Measurements from ENCODE around the gene CASZ1. TPM values are rescaled to one million over a fixed set of nuclear protein-coding genes. Genes with fewer than 3 reads are reported as not detected.

Gene CASZ1
- total RNA-seq, 4 donors from 2014 or later: 13.1 to 33.7 (median 20.9) TPM

DNA sequence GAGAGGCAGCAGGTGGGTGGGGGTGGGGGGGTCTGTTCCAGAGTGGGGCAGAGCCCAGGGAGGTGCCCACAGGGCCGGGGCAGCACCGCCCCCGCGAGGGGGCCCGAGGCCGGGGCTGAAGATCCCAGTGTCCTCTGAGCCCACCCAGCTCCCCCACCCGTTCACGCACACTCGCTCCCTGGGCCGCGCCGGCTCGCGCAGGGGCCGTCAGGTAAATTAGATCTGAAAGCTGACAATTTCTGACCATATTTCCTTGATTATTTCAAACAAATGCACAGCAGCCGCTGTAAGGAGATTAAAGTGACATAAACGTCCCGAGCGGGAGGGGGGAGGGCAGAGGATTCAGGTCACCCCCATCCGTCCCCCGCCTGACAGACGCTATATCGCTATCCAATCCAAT is 118.0 kb downstream of the CASZ1 start:
- DNase-seq: no peak
- H3K36me3 ChIP-seq: peaks cover 0 to 14% (median 0%) of the 10 kb centered on the region in 3 donors
- intact Hi-C loops (cut with DNase I): no loop called here
- H3K9me3 ChIP-seq: no peaks in the 10 kb centered on the region
- no peaks in the 10 kb centered on the region for H3K27me3 ChIP-seq
- TF ChIP-seq, protein P1, sequence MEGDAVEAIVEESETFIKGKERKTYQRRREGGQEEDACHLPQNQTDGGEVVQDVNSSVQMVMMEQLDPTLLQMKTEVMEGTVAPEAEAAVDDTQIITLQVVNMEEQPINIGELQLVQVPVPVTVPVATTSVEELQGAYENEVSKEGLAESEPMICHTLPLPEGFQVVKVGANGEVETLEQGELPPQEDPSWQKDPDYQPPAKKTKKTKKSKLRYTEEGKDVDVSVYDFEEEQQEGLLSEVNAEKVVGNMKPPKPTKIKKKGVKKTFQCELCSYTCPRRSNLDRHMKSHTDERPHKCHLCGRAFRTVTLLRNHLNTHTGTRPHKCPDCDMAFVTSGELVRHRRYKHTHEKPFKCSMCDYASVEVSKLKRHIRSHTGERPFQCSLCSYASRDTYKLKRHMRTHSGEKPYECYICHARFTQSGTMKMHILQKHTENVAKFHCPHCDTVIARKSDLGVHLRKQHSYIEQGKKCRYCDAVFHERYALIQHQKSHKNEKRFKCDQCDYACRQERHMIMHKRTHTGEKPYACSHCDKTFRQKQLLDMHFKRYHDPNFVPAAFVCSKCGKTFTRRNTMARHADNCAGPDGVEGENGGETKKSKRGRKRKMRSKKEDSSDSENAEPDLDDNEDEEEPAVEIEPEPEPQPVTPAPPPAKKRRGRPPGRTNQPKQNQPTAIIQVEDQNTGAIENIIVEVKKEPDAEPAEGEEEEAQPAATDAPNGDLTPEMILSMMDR (IDR thresholded peaks at IDR 0.05): no peak
- no peak for TF ChIP-seq POLR2A (IDR thresholded peaks at IDR 0.05)
- no peak overlapping the region for H3K4me3 ChIP-seq
- H3K27ac ChIP-seq: peak overlapping the region in 2 of 4 donors; percentile 72 to 79
- WGBS, 2 donors: 89% methylated on average over 12 to 15 of the region's 23 CpGs
- peaks cover 19 to 100% (median 26%) of the 10 kb centered on the region in 3 donors for H3K4me1 ChIP-seq

DNA sequence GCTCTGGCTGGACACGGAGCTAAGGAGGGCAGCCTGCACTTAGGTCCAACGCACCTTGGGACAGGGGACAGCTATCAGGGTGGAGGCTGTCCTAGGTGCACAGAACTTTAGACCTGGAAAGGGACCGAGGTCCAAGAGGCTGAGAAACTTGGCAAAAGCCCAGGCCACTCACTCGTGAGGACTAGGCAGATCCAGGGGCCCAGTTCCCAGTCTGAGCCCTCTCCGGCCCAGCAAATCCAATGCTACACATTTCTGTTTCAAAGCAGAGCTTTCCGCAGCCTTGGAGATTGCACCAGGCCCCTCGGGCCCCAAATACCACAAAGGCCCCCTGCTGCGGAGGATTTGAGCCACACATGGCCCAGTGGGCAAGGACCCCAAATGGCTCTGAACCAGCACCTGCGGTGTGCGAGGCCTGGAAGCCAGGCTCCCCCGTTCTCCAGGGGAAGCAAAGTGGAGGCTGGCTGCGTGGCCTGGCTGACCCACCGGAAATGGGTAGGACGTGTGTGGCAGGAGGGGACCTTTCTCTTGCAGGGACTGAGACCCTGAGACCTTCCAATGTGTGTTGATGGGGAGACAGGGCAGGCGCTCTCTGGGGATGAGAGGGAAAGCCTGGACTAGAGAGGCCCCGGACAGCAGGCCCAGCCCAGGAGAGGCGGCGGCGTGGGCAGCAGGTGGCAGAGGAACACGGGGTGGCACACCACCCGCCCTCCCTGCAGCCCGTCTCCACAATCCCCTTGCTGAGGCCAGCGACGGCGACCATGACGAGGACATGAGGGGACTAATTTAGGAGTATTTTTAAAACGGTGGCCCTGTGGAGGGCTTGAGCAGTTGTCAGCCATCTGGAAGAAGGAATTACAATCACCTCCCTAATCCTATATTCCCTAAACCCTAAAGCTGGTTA is 118.7 kb downstream of the CASZ1 start:
- intact Hi-C loops (cut with DNase I): no loop called here
- 84 to 86% methylated on average over 18 to 20 of the region's 27 CpGs for WGBS, 2 donors
- no peak overlapping the region for H3K4me3 ChIP-seq

DNA sequence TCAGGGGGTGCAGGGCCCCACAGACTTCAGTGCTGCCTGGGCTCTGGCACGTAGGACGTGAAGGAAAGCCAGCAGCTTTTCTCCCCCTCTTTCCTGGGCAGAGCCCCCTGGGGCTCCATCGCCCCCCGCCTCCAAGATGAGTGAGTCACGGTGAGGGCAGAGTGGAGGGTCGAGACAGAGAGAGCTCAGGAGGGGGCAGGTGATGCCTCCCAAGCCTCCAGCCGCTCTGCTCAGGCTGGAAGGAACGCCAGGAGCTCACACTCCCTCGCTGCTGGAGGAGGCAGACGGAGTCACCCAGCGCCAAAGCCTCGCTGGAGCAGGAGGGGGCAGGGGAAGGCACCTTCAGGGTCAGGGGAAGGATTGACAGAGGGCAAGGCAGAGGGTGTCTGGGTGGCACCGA is 119.5 kb downstream of the CASZ1 start:
- Histone ChIP-seq H3K4me3 (no peak overlapping the region), H3K4me1 (peaks cover 19 to 100% (median 26%) of the 10 kb centered on the region in 3 donors), H3K9me3 (no peaks in the 10 kb centered on the region), H3K36me3 (peaks cover 0 to 5% (median 0%) of the 10 kb centered on the region in 3 donors), H3K27ac (peak overlapping the region in 3 of 4 donors; percentile 20 to 79 (median 72)), H3K27me3 (no peaks in the 10 kb centered on the region)
- intact Hi-C loops (cut with DNase I): no loop called here
- DNase-seq: no peak
- 67 to 80% methylated on average over 1 of the region's 13 CpGs for WGBS, 2 donors
- TF ChIP-seq, protein P1 (IDR thresholded peaks at IDR 0.05): no peak
- no peak for TF ChIP-seq POLR2A (IDR thresholded peaks at IDR 0.05)

More for the DNA sequence above, 118.7 kb downstream of the CASZ1 start:
- Histone ChIP-seq H3K9me3 (no peaks in the 10 kb centered on the region), H3K4me1 (peaks cover 19 to 100% (median 26%) of the 10 kb centered on the region in 3 donors), H3K27me3 (no peaks in the 10 kb centered on the region), H3K36me3 (peaks cover 0 to 7% (median 0%) of the 10 kb centered on the region in 3 donors), H3K27ac (peak overlapping the region in 3 of 4 donors; percentile 20 to 79 (median 72))
- DNase-seq: no peak
- no peak for TF ChIP-seq POLR2A (IDR thresholded peaks at IDR 0.05)
- TF ChIP-seq, protein P1 (IDR thresholded peaks at IDR 0.05): no peak

DNA sequence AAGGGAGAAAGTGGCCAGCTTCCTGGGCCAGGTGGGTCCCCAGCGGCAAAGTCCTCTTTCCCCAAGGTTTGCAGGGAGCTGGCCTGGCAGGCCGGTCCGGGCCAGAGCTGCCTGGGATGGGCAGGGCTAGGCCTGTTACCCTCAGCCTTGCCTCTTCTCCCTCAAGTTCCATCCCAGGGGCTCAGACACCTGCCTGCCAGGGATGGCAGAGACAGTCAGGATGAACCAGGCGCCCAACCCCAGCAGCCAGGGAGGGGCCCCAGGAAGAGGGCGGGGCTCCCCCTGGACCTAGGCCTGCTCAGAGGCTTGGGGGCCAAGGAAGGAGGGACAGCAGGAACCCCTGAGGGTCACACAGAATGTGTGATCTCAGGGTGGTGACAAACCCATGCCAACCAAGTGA is 120.6 kb downstream of the CASZ1 start:
- WGBS, 2 donors: 80% methylated on average over 1 of the region's 5 CpGs; no CpG with 5 or more reads in 1 of the 2 donors
- peak overlapping the region in 3 of 4 donors; percentile 41 to 79 (median 53) for H3K27ac ChIP-seq
- TF ChIP-seq, protein P1 (IDR thresholded peaks at IDR 0.05): no peak
- no peak for TF ChIP-seq POLR2A (IDR thresholded peaks at IDR 0.05)
- peaks cover 24 to 100% (median 26%) of the 10 kb centered on the region in 3 donors for H3K4me1 ChIP-seq
- H3K36me3 ChIP-seq: peaks cover 0 to 5% (median 0%) of the 10 kb centered on the region in 3 donors
- no peak overlapping the region for H3K4me3 ChIP-seq
- intact Hi-C loops (cut with DNase I): no loop called here
- H3K9me3 ChIP-seq: no peaks in the 10 kb centered on the region
- no peak for DNase-seq
- no peaks in the 10 kb centered on the region for H3K27me3 ChIP-seq

Measured in esophagus squamous epithelium (tissue), 5 donors.